GM12873 (cell line): ENCODE data around the gene CACNB4.

Experiments
- CTCF ChIP-seq: IDR thresholded peaks from 2 replicates; pipeline ENCODE4 v1.5.1; 2012; ENCODE audit warnings: low read depth, mild to moderate bottlenecking, moderate library complexity, low read length, control low read depth; ENCODE audit not compliant: insufficient read depth; ENCODE audit errors: missing control alignments

The CACNB4 gene

DNA sequence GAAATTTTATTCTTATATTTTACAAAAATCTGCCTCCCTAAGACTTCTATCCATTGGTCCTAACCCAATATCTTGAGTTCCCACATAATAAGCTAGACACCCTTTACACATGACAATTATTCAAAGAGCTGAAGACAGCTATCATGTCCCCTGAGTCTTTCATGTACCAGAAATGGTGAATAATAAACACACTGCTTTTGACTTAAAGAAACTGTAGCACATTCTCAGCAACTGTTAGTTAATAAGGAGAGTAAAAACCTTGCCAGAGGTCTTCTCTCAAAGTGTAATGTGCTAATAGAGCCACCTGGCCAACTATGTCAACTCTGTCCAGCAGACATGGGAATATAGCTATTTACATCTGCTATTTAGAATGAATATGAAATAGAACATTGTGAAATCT, 160.9 kb downstream of the CACNB4 start:
- TF ChIP-seq CTCF: no peak

- no peak for TF ChIP-seq CTCF
These were observed 162.2 kb downstream of the CACNB4 start for GRCh38 chr2:151936626-151937025.

GRCh38 chr2:151933266-151933804, 165.5 kb downstream of the CACNB4 start:
- TF ChIP-seq CTCF: no peak

GRCh38 chr2:151931756-151932155, 167.1 kb downstream of the CACNB4 start:
- TF ChIP-seq CTCF: no peak

- TF ChIP-seq CTCF: no peak
These were observed 167.7 kb downstream of the CACNB4 start for GRCh38 chr2:151931030-151931611.

- no peak for TF ChIP-seq CTCF
These were observed 168.8 kb downstream of the CACNB4 start for GRCh38 chr2:151930042-151930441.

DNA sequence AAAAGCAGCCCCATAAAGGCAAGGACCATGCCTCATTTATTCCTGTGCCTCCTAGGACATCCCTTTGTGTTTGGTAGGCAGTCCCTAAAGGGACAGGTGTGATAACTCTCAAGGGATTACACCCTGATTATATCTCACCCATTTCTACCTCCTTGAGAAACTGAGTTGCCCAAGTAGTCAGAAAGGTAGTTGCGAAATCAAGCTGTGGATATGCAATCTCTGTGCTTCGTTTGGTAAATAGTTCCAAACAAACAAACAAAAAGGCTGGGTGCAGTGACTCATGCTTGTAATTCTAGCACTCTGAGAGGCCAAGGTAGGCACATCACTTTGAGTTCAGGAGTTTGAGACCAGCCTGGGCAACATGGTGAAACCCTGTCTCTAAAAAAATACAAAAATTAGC, 170.5 kb downstream of the CACNB4 start:
- TF ChIP-seq CTCF: no peak
